MM.1S (cell line): ENCODE results near the gene ALPL.

Experiments used
- DNase-seq: peaks from one replicate; pipeline ENCODE4 v3.0.0-alpha.2; 2015
- H2AFZ ChIP-seq: fragments of 300-600 bp; sonication (generic); 2 replicates; pipeline ENCODE4 v1.6.0; 2016; ENCODE audit warnings: antibody characterized with exemption, low read length
- H3F3A ChIP-seq: fragments of 300-600 bp; sonication (generic); 2 replicates; pipeline ENCODE4 v1.6.1; 2016; ENCODE audit warnings: mild to moderate bottlenecking, antibody characterized with exemption, low read length, moderate library complexity, mixed read lengths; ENCODE audit not compliant: insufficient read depth
- H3K27ac ChIP-seq: fragments of 300-600 bp; sonication (generic); 2 replicates; pipeline ENCODE4 v1.5.1; 2016; ENCODE audit warnings: mild to moderate bottlenecking, low read length
- H3K27me3 ChIP-seq: fragments of 300-600 bp; sonication (generic); replicated peaks from 2 replicates; pipeline ENCODE4 v1.6.0; 2016; ENCODE audit warnings: low read length; ENCODE audit not compliant: insufficient read depth
- H3K36me3 ChIP-seq: fragments of 300-600 bp; sonication (generic); replicated peaks from 2 replicates; pipeline ENCODE4 v1.6.1; 2016; ENCODE audit warnings: mild to moderate bottlenecking, low read length, mixed read lengths; ENCODE audit not compliant: insufficient read depth
- H3K4me1 ChIP-seq: fragments of 300-600 bp; sonication (generic); 2 replicates; pipeline ENCODE4 v1.6.1; 2016; ENCODE audit warnings: low read length, mixed read lengths
- H3K4me2 ChIP-seq: fragments of 300-600 bp; sonication (generic); 2 replicates; pipeline ENCODE4 v1.6.0; 2016; ENCODE audit warnings: low read depth, low read length
- H3K4me3 ChIP-seq: fragments of 300-600 bp; sonication (generic); 2 replicates; pipeline ENCODE4 v1.5.1; 2016; ENCODE audit warnings: low read length, mixed read lengths
- H3K79me2 ChIP-seq: fragments of 300-600 bp; sonication (generic); 2 replicates; pipeline ENCODE4 v1.6.1; 2016; ENCODE audit warnings: mixed run types, low read length, mixed read lengths
- H3K9ac ChIP-seq: fragments of 300-600 bp; sonication (generic); 2 replicates; pipeline ENCODE4 v1.6.1; 2016; ENCODE audit warnings: low read length, mixed read lengths
- H3K9me2 ChIP-seq: fragments of 300-600 bp; sonication (generic); replicated peaks from 2 replicates; pipeline ENCODE4 v1.6.1; 2016; ENCODE audit warnings: mild to moderate bottlenecking, low read length, mixed read lengths; ENCODE audit not compliant: insufficient read depth
- H3K9me3 ChIP-seq: fragments of 300-600 bp; sonication (generic); replicated peaks from 2 replicates; pipeline ENCODE4 v1.6.1; 2016; ENCODE audit warnings: mild to moderate bottlenecking, low read length, mixed read lengths; ENCODE audit not compliant: insufficient read depth
- H4K20me1 ChIP-seq: fragments of 300-600 bp; sonication (generic); 2 replicates; pipeline ENCODE4 v1.6.1; 2016; ENCODE audit warnings: mild to moderate bottlenecking, low read length, moderate library complexity, mixed read lengths; ENCODE audit not compliant: insufficient read depth
- EZH2 ChIP-seq: fragments of 300-600 bp; sonication (generic); optimal IDR thresholded peaks from 2 replicates; pipeline ENCODE3; 2017; ENCODE audit warnings: low read depth, mild to moderate bottlenecking, antibody characterized with exemption, low read length, mixed read lengths
- EZH2phosphoT487 ChIP-seq: fragments of 300-600 bp; sonication (generic); IDR thresholded peaks from 2 replicates; pipeline ENCODE4 v1.6.1; 2018; ENCODE audit warnings: antibody characterized with exemption, low read length
- TF ChIP-seq, protein P1 (sequence below): fragments of 300-600 bp; sonication (generic); IDR thresholded peaks from 2 replicates; pipeline ENCODE4 v1.5.1; 2016; ENCODE audit warnings: antibody characterized with exemption, low read length, mixed read lengths

The ALPL gene

DNA sequence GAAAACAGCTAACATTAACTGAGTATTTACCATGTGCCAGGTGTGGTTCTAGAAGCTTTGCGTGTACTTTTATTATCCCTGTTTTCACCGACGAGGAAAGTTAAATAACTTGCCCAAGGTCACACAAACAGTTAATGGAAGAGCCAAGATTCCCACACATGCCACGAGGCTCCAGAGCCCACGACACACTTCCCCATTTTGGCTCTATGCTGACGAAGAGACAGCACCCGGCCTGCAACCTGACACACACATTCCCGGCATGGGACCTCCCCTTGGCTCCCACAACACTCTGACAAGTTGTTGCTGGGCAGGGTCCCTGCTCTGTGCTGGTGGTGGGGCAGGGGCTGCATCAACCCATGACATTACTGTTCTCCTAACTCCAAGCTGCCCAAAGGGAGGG lies 107.1 kb downstream of the ALPL start:
- TF ChIP-seq EZH2phosphoT487 (no peak), EZH2 (no peak)
- TF ChIP-seq, protein P1, sequence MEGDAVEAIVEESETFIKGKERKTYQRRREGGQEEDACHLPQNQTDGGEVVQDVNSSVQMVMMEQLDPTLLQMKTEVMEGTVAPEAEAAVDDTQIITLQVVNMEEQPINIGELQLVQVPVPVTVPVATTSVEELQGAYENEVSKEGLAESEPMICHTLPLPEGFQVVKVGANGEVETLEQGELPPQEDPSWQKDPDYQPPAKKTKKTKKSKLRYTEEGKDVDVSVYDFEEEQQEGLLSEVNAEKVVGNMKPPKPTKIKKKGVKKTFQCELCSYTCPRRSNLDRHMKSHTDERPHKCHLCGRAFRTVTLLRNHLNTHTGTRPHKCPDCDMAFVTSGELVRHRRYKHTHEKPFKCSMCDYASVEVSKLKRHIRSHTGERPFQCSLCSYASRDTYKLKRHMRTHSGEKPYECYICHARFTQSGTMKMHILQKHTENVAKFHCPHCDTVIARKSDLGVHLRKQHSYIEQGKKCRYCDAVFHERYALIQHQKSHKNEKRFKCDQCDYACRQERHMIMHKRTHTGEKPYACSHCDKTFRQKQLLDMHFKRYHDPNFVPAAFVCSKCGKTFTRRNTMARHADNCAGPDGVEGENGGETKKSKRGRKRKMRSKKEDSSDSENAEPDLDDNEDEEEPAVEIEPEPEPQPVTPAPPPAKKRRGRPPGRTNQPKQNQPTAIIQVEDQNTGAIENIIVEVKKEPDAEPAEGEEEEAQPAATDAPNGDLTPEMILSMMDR = no peak
- no peaks in the 10 kb centered on the region for H3K9me2 ChIP-seq
- no peak overlapping the region for H2AFZ ChIP-seq
- no peaks in the 10 kb centered on the region for H3K79me2 ChIP-seq
- DNase-seq = no peak
- no peak overlapping the region for H3K9ac ChIP-seq
- no peak overlapping the region for H3K4me2 ChIP-seq
- no peaks in the 10 kb centered on the region for H4K20me1 ChIP-seq
- no peaks in the 10 kb centered on the region for H3F3A ChIP-seq
- no peaks in the 10 kb centered on the region for H3K36me3 ChIP-seq
- H3K4me1 ChIP-seq = peaks cover 12% of the 10 kb centered on the region
- H3K9me3 ChIP-seq = no peaks in the 10 kb centered on the region
- no peak overlapping the region for H3K27ac ChIP-seq
- no peak overlapping the region for H3K4me3 ChIP-seq
- peaks cover 56% of the 10 kb centered on the region for H3K27me3 ChIP-seq

DNA sequence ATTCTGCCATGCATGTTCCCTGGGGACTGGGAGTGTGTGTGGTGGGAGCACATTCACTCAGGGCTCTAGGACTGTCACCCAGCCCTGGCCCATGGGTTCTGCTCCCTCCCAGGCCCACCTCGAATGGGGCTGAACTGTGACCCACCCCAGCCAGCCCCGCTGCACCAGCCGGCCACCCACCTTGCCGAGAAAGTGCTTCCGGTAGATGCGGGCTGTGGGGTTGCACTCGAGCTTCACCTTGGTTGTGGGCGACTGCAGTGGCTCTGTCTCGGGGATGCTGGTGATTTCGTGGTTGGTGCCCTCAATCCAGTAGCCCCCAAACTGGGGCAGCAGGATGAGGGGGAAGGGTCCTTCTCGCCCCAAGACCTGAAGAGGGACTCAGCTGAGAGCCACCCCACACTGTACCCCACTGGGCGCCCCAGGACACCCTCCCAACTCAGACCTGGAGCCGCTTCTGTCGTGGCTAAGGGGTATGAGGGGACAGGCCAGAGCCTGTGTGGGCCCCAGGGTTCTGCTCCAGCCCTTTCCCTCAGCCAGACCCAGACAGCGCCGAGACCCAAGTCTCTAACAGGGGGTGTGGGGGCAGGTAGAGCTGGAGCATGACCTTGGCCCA lies 108.0 kb downstream of the ALPL start:
- no peak for DNase-seq
- H4K20me1 ChIP-seq = no peaks in the 10 kb centered on the region
- no peaks in the 10 kb centered on the region for H3K9me3 ChIP-seq
- TF ChIP-seq EZH2 = no peak
- TF ChIP-seq EZH2phosphoT487 = no peak
- TF ChIP-seq, protein P1 = no peak
- H3K4me1 ChIP-seq = peaks cover 12% of the 10 kb centered on the region
- no peak overlapping the region for H3K4me2 ChIP-seq
- H2AFZ ChIP-seq = no peak overlapping the region
- H3F3A ChIP-seq = no peaks in the 10 kb centered on the region
- H3K9me2 ChIP-seq = no peaks in the 10 kb centered on the region
- H3K36me3 ChIP-seq = no peaks in the 10 kb centered on the region
- H3K79me2 ChIP-seq = no peaks in the 10 kb centered on the region
- no peak overlapping the region for H3K4me3 ChIP-seq
- H3K9ac ChIP-seq = no peak overlapping the region
- H3K27me3 ChIP-seq = peaks cover 54% of the 10 kb centered on the region
- no peak overlapping the region for H3K27ac ChIP-seq

- Histone ChIP-seq H2AFZ (no peak overlapping the region), H3K9me3 (no peaks in the 10 kb centered on the region), H3K27ac (no peak overlapping the region), H3K4me3 (no peak overlapping the region), H3K27me3 (peaks cover 47% of the 10 kb centered on the region), H3K4me1 (peaks cover 17% of the 10 kb centered on the region), H3K9me2 (no peaks in the 10 kb centered on the region), H3F3A (no peaks in the 10 kb centered on the region), H3K79me2 (no peaks in the 10 kb centered on the region), H4K20me1 (no peaks in the 10 kb centered on the region), H3K4me2 (no peak overlapping the region), H3K36me3 (no peaks in the 10 kb centered on the region), H3K9ac (no peak overlapping the region)
- no peak for DNase-seq
- TF ChIP-seq EZH2phosphoT487 = no peak
Observed at GRCh38 chr1:21618059-21618458, 108.8 kb downstream of the ALPL start.

- no peak overlapping the region for H3K4me2 ChIP-seq
- no peak overlapping the region for H3K9ac ChIP-seq
- DNase-seq = no peak
- H3K36me3 ChIP-seq = no peaks in the 10 kb centered on the region
- peaks cover 42% of the 10 kb centered on the region for H3K27me3 ChIP-seq
- no peak overlapping the region for H3K4me3 ChIP-seq
- H4K20me1 ChIP-seq = no peaks in the 10 kb centered on the region
- H3K79me2 ChIP-seq = no peaks in the 10 kb centered on the region
- no peaks in the 10 kb centered on the region for H3K9me3 ChIP-seq
- H3K27ac ChIP-seq = no peak overlapping the region
- TF ChIP-seq EZH2 (no peak), EZH2phosphoT487 (no peak)
- TF ChIP-seq, protein P1 = no peak
- H3K4me1 ChIP-seq = peaks cover 17% of the 10 kb centered on the region
- no peaks in the 10 kb centered on the region for H3F3A ChIP-seq
- H3K9me2 ChIP-seq = no peaks in the 10 kb centered on the region
- H2AFZ ChIP-seq = no peak overlapping the region
Observed at GRCh38 chr1:21618561-21619374, 109.5 kb downstream of the ALPL start.
